Osteocyte (in vitro differentiated cells): ENCODE data around the gene NDUFC1. TPM values are rescaled to one million over a fixed set of nuclear protein-coding genes. Genes with fewer than 3 reads are reported as not detected.
A peak's percentile ranks its signal among the peaks of the same experiment; 100 is the strongest.

Experiments
- DNase-seq: peaks from one replicate; pipeline ENCODE4 v3.0.0; 2021; ENCODE audit warnings: mixed read lengths; ENCODE audit not compliant: unreplicated experiment; ENCODE audit errors: extremely low spot score
- H3K27ac Mint-ChIP-seq: one replicate; pipeline ENCODE4 v1.8.0; 2021; ENCODE audit warnings: mild to moderate bottlenecking, mixed read lengths; ENCODE audit not compliant: unreplicated experiment
- H3K27me3 Mint-ChIP-seq: one replicate; pipeline ENCODE4 v1.8.0; 2021; ENCODE audit warnings: mixed read lengths; ENCODE audit not compliant: unreplicated experiment
- H3K36me3 Mint-ChIP-seq: one replicate; pipeline ENCODE4 v1.8.0; 2021; ENCODE audit warnings: mixed read lengths; ENCODE audit not compliant: unreplicated experiment
- H3K4me1 Mint-ChIP-seq: one replicate; pipeline ENCODE4 v1.8.0; 2021; ENCODE audit warnings: mixed read lengths; ENCODE audit not compliant: unreplicated experiment
- H3K4me3 Mint-ChIP-seq: one replicate; pipeline ENCODE4 v1.8.0; 2021; ENCODE audit warnings: mild to moderate bottlenecking, moderate library complexity, mixed read lengths; ENCODE audit not compliant: unreplicated experiment
- H3K9me3 Mint-ChIP-seq: one replicate; pipeline ENCODE4 v1.8.0; 2021; ENCODE audit warnings: mixed read lengths; ENCODE audit not compliant: unreplicated experiment
- total RNA-seq: library from RNA; stranded (reverse); gene quantifications from 2 replicates; pipeline ENCODE4 v1.2.1, GENCODE V29; 2021
- TF ChIP-seq, protein P1 (sequence below): fragments of 200-600 bp; sonication (generic); IDR thresholded peaks from 2 replicates; pipeline ENCODE4 v1.5.0; 2021; ENCODE audit warnings: antibody characterized with exemption, mild to moderate bottlenecking, moderate library complexity

Gene NDUFC1
- total RNA-seq, 1 donor from 2014 or later, result 43.7 TPM

- Mint-ChIP-seq H3K4me3 (no peak overlapping the region), H3K4me1 (peaks cover 41% of the 10 kb centered on the region), H3K27ac (peak overlapping the region; percentile 82)
Measured at GRCh38 chr4:139311909-139312308, 9.6 kb upstream of the NDUFC1 start.

DNA sequence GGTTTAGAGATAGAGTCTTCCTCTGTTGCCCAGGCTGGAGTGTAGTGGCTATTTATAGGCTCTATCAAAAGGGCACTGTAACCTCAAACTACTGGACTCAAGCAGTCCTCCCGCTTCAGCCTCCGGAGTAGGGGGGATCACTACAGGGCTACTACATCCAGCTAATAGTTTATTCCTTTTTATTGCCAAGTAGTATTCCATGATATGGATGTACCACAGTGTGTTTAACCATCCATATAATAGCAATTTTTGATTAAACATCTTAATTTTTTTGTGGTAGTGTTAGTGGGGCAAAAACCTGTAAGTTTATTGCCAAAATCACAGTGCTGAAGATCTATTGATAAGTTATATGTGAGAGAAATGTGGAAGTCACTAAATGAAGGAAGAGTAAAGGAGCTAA lies 2.6 kb upstream of the NDUFC1 start:
- H3K4me1 Mint-ChIP-seq, result peaks cover 29% of the 10 kb centered on the region
- TF ChIP-seq, protein P1, sequence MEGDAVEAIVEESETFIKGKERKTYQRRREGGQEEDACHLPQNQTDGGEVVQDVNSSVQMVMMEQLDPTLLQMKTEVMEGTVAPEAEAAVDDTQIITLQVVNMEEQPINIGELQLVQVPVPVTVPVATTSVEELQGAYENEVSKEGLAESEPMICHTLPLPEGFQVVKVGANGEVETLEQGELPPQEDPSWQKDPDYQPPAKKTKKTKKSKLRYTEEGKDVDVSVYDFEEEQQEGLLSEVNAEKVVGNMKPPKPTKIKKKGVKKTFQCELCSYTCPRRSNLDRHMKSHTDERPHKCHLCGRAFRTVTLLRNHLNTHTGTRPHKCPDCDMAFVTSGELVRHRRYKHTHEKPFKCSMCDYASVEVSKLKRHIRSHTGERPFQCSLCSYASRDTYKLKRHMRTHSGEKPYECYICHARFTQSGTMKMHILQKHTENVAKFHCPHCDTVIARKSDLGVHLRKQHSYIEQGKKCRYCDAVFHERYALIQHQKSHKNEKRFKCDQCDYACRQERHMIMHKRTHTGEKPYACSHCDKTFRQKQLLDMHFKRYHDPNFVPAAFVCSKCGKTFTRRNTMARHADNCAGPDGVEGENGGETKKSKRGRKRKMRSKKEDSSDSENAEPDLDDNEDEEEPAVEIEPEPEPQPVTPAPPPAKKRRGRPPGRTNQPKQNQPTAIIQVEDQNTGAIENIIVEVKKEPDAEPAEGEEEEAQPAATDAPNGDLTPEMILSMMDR, result no peak
- no peaks in the 10 kb centered on the region for H3K27me3 Mint-ChIP-seq
- peaks cover 7% of the 10 kb centered on the region for H3K36me3 Mint-ChIP-seq
- no peak overlapping the region for H3K4me3 Mint-ChIP-seq
- DNase-seq, result no peak
- H3K9me3 Mint-ChIP-seq, result peaks cover 3% of the 10 kb centered on the region
- no peak overlapping the region for H3K27ac Mint-ChIP-seq

More at GRCh38 chr4:139311909-139312308, 9.6 kb upstream of the NDUFC1 start:
- Mint-ChIP-seq H3K9me3 (no peaks in the 10 kb centered on the region), H3K27me3 (no peaks in the 10 kb centered on the region), H3K36me3 (peaks cover under 1% of the 10 kb centered on the region)
- TF ChIP-seq, protein P1, result no peak
- no peak for DNase-seq

GRCh38 chr4:139301113-139301820 lies 1.0 kb downstream of the NDUFC1 start, which contains the start of gene NAA15:
NAA15 (plus strand) TSS chr4:139301505; CDS start chr4:139301778, 273 bp downstream.
- peak; percentile 99 for DNase-seq
- peak within 1 kb of the TSS; percentile 100 for H3K4me3 Mint-ChIP-seq
- H3K9me3 Mint-ChIP-seq, result peaks cover 3% of the 10 kb centered on the region
- H3K36me3 Mint-ChIP-seq, result peaks cover 3% of the 10 kb centered on the region
- H3K4me1 Mint-ChIP-seq, result peaks cover 31% of the 10 kb centered on the region
- H3K27ac Mint-ChIP-seq, result peak within 1 kb of the TSS; percentile 99
- no peaks in the 10 kb centered on the region for H3K27me3 Mint-ChIP-seq
- TF ChIP-seq, protein P1, result no peak

DNA sequence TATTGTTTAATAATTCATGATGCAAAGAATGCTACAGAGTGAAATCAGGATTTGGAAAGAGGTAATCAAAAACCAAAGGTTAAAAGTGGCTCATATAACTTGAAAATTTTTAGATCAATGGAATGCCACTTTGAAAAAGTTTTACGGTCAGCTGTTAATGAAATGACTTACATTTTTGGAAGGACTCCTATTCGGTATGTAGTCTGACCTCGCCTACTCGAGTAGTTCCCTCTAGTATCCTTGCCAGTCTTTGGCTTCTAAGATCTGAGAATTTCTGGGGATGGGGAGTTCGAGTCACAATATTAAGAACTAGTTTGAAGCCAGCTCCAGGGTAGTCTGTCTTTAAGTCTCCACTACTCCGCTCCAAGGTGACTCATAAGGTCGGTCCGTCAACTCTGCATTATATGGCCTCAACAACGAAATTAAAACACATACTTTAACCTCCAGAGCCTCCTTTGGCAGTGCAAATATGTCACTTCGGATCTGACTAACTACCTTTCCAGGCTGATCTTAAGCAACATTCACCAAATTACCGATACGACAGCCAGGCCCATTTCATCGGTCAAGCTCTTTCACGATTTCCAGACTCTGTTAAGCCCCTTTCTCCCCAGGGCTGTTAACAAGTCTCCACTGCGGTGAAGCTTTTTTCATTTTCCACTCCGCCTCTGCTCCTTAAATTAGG lies 1.7 kb downstream of the NDUFC1 start:
- TF ChIP-seq, protein P1, result no peak
- Mint-ChIP-seq H3K27ac (peak overlapping the region; percentile 99), H3K9me3 (peaks cover 3% of the 10 kb centered on the region), H3K27me3 (no peaks in the 10 kb centered on the region), H3K4me1 (peaks cover 38% of the 10 kb centered on the region), H3K4me3 (peak overlapping the region; percentile 100), H3K36me3 (peaks cover 3% of the 10 kb centered on the region)
- DNase-seq, result peak; percentile 19

- H3K4me1 Mint-ChIP-seq, result peaks cover 43% of the 10 kb centered on the region
- no peaks in the 10 kb centered on the region for H3K27me3 Mint-ChIP-seq
- H3K4me3 Mint-ChIP-seq, result peak overlapping the region; percentile 100
- no peaks in the 10 kb centered on the region for H3K9me3 Mint-ChIP-seq
- H3K27ac Mint-ChIP-seq, result peak overlapping the region; percentile 99
- no peak for DNase-seq
- H3K36me3 Mint-ChIP-seq, result no peaks in the 10 kb centered on the region
- TF ChIP-seq, protein P1, result no peak
Measured at GRCh38 chr4:139299536-139299935, 2.7 kb downstream of the NDUFC1 start.
